Retinal pigment epithelial cell (primary cell): ENCODE data around the gene TBCK.

Experiments
- DNase-seq: peaks from one replicate; pipeline ENCODE4 v3.0.0-alpha.2; 2010; ENCODE audit warnings: low read depth
- H3K4me3 ChIP-seq: 2 replicates; pipeline ENCODE4 v1.5.1; 2011; ENCODE audit warnings: mild to moderate bottlenecking, low read length, control low read depth, moderate library complexity
- TF ChIP-seq, protein P1 (sequence below): conservative IDR thresholded peaks from 2 replicates; pipeline ENCODE4 v1.5.1; 2011; ENCODE audit warnings: low read depth, low read length, control low read depth, inconsistent platforms

The TBCK gene

GRCh38 chr4:106287353-106287969 is 28.5 kb downstream of the TBCK start:
- TF ChIP-seq, protein P1, sequence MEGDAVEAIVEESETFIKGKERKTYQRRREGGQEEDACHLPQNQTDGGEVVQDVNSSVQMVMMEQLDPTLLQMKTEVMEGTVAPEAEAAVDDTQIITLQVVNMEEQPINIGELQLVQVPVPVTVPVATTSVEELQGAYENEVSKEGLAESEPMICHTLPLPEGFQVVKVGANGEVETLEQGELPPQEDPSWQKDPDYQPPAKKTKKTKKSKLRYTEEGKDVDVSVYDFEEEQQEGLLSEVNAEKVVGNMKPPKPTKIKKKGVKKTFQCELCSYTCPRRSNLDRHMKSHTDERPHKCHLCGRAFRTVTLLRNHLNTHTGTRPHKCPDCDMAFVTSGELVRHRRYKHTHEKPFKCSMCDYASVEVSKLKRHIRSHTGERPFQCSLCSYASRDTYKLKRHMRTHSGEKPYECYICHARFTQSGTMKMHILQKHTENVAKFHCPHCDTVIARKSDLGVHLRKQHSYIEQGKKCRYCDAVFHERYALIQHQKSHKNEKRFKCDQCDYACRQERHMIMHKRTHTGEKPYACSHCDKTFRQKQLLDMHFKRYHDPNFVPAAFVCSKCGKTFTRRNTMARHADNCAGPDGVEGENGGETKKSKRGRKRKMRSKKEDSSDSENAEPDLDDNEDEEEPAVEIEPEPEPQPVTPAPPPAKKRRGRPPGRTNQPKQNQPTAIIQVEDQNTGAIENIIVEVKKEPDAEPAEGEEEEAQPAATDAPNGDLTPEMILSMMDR: no peak
- DNase-seq: peak; percentile 37
- no peak overlapping the region for H3K4me3 ChIP-seq

- H3K4me3 ChIP-seq: no peak overlapping the region
- TF ChIP-seq, protein P1: no peak
- no peak for DNase-seq
Measured at GRCh38 chr4:106286611-106287010, 29.4 kb downstream of the TBCK start.

- H3K4me3 ChIP-seq: no peak overlapping the region
- TF ChIP-seq, protein P1: no peak
- DNase-seq: no peak
Measured at GRCh38 chr4:106284227-106284626, 31.8 kb downstream of the TBCK start.

- DNase-seq: no peak
- TF ChIP-seq, protein P1: no peak
- no peak overlapping the region for H3K4me3 ChIP-seq
Measured at GRCh38 chr4:106277140-106277675, 38.8 kb downstream of the TBCK start.

- TF ChIP-seq, protein P1: no peak
- peak; percentile 36 for DNase-seq
- no peak overlapping the region for H3K4me3 ChIP-seq
Measured at GRCh38 chr4:106273831-106274230, 42.2 kb downstream of the TBCK start.

- no peak overlapping the region for H3K4me3 ChIP-seq
- DNase-seq: no peak
- TF ChIP-seq, protein P1: no peak
Measured at GRCh38 chr4:106270736-106271135, 45.3 kb downstream of the TBCK start.

DNA sequence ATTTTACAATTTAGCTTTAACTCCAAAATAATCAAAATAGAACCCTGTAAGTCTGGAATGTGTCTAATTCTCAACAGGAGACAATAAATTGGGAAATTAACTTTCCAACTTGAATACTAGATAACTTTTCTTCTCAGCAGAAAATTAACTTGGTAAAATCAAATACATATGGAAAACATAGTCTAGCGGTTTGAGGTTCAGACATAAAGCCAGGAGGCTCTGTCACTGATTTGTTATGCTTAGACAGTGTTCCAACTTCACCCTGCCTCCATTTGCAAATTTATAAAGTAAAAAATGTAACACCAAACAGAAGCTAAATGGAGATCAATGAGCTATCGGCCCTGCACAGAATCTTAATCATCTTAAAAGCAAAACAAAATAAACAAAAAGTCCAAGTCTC is 46.3 kb downstream of the TBCK start:
- DNase-seq: no peak
- H3K4me3 ChIP-seq: no peak overlapping the region
- TF ChIP-seq, protein P1: no peak
